ENCODE data around the gene LEAP2. TPM values are rescaled to one million over a fixed set of nuclear protein-coding genes. Genes with fewer than 3 reads are reported as not detected.

The LEAP2 gene
- total RNA-seq, 1 experiment from 2014 or later, result 1.4 TPM

GRCh38 chr5:132826424-132827082 is 46.9 kb upstream of the LEAP2 start:
- H3K79me2 ChIP-seq (ENCODE audit: insufficient read depth, low read length), result no peaks in the 10 kb centered on the region
- H2BK12ac ChIP-seq (ENCODE audit: insufficient read length, low read depth, low read length), result no peak overlapping the region
- H2BK5ac ChIP-seq (ENCODE audit: insufficient read length, low read length), result no peak overlapping the region
- no peak overlapping the region for H3K18ac ChIP-seq (ENCODE audit: insufficient read length, low read depth, low read length)
- H2BK20ac ChIP-seq (ENCODE audit: low read depth, low read length, poor library complexity, severe bottlenecking), result no peak overlapping the region
- H4K5ac ChIP-seq (ENCODE audit: insufficient read length, low read depth, low read length), result no peak overlapping the region
- peak overlapping the region; percentile 18 for H3K4me2 ChIP-seq (ENCODE audit: insufficient read depth, insufficient read length, low read length)
- no peak overlapping the region for H4K8ac ChIP-seq (replicated peaks; ENCODE audit: insufficient read length, low read depth, low read length)
- Mint-ChIP-seq H3K27ac (no peak overlapping the region), H3K36me3 (ENCODE audit: insufficient read depth in 1 of 3, low read depth in 3 of 3) (peaks cover 3 to 6% (median 4%) of the 10 kb centered on the region in 3 experiments; a peak in 6 of 7 replicates), H3K27me3 (ENCODE audit: low read depth) (peaks cover 70% of the 10 kb centered on the region), H3K9me3 (no peaks in the 10 kb centered on the region; a peak in 1 of 5 replicates), H3K4me3 (peak overlapping the region; percentile 42), H3K4me1 (peaks cover 11 to 23% of the 10 kb centered on the region in 2 experiments)
- H3K4me1 ChIP-seq (ENCODE audit: insufficient read depth, low read length), result peaks cover 3% of the 10 kb centered on the region
- peaks cover 25% of the 10 kb centered on the region for H3K23me2 ChIP-seq (ENCODE audit: insufficient read length, low read depth, low read length, poor library complexity, severe bottlenecking)
- no peak overlapping the region for H2AK5ac ChIP-seq (ENCODE audit: insufficient read length, low read length)
- no peak for DNase-seq
- no peaks in the 10 kb centered on the region for H3K79me1 ChIP-seq (ENCODE audit: insufficient read depth, low read depth, low read length, poor library complexity, severe bottlenecking)
- H2AFZ ChIP-seq (ENCODE audit: low read length), result no peak overlapping the region
- H2BK120ac ChIP-seq (ENCODE audit: low read depth, low read length, poor library complexity, severe bottlenecking), result no peak overlapping the region
- no peak overlapping the region for H3K9ac ChIP-seq (ENCODE audit: extremely low read depth, insufficient read length, low read length)
- no peak overlapping the region for H3K23ac ChIP-seq (ENCODE audit: insufficient read length, low read depth, low read length)
- no peak overlapping the region for H2BK15ac ChIP-seq (ENCODE audit: low read depth, low read length)
- H3K9me3 ChIP-seq (ENCODE audit: control insufficient read depth, low read depth, low read length), result no peaks in the 10 kb centered on the region
- WGBS (ENCODE audit: extremely low coverage, insufficient read length, low lambda C conversion rate), result no CpG with 5 or more reads among the region's 6 CpGs
- H3K14ac ChIP-seq (ENCODE audit: insufficient read depth, low read length), result no peak overlapping the region
- no peaks in the 10 kb centered on the region for H4K20me1 ChIP-seq (ENCODE audit: control insufficient read depth, insufficient read depth, insufficient read length)
- H3T11ph ChIP-seq (ENCODE audit: low read length), result no peak overlapping the region
- H3K27ac ChIP-seq (ENCODE audit: insufficient read length, low read depth, low read length), result no peak overlapping the region
- H3K4ac ChIP-seq (ENCODE audit: low read depth, low read length), result no peak overlapping the region
- no peak for TF ChIP-seq CTCF (conservative IDR thresholded peaks at IDR 0.05)
- no peak overlapping the region for H4K91ac ChIP-seq (ENCODE audit: insufficient read length, low read depth, low read length)
- no peak overlapping the region for H3K56ac ChIP-seq (ENCODE audit: insufficient read length, low read depth, low read length)
- peaks cover 25% of the 10 kb centered on the region; the same call in 1 of the 2 replicates for H3K27me3 ChIP-seq (ENCODE audit: insufficient read depth, low read length)

All from H9 (cell line).